Cerebellar cortex (tissue), 1 donor: ENCODE data around the gene SPAG6.

Experiments used
- DNase-seq: peaks from one replicate; pipeline ENCODE4 v3.0.0-alpha.2; 2015; ENCODE audit warnings: low spot score

The SPAG6 gene

DNA sequence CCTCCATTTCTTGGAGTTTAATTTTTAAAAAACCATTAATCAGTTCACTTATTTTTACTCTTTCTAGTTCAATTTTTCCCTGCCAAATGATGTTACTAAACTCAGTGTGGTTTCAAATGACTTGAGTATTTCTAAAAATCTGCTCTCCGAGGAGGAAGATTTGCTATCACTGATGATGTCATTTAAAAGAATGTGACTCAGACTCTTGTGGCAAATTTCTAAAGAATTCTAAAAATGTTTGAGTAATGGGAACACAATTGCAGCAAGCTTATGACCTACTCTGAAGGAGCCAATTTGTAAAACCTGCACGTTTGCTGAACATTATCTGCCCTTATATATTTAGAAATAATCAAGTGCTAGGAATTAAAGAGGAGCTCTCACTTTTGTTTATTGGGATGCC, 88.6 kb downstream of the SPAG6 start:
- peak; percentile 76 for DNase-seq

DNA sequence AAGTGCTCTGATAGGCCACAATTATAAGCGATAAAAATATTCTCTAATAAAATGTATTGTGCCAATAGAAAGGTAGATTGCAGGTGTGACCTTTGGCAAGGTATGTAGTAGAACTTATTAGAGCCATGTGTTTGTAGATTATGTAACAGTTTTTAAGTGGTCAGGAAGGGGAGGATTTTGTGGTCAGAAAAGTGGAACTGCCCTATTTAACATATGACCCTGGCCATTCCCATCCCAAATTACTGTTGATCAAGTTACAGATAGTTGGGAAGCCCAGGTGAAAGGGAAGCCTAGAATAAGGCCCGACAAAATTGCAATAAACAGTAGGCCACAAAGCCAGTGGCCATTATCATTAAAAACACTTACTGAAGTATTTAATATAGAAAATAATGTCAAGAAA, 89.2 kb downstream of the SPAG6 start:
- peak; percentile 83 for DNase-seq

DNA sequence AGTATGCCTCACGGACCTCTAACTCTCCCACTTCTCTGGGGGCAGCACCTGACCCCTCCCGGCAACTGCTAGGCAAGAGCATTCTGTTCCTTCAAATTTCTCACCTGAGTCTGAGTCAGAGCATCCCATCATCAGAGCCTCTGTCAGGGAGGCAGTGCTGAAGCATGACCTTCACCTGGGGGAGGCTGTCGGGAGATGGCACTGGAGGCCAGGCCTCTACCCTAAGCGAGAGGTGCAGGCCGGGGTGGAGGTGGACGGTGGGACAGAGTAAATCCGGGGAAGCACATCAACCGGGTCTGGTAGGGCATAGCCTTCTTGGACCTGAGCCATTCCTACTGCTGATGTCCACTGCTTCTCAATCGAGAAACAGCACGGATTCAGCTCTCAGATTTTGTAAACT, 90.4 kb downstream of the SPAG6 start:
- no peak for DNase-seq

DNA sequence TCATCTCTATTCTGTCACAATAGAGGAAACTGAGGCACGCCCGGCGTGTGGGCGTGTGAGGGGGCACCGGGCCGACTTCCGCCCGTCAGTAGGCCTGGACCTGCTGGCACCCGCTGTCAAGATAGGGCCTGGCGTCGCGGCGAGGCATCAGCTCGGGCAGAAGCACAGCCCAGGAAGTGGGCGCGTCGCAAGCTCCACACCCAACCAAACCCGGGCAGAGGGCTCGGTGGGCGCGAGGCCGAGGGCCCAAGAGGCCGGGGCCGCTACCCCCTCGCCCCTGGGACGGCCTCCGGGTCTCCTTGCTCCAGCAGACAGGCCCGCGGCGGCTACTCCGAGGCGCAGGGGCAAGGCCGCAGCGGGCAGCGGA, 91.2 kb downstream of the SPAG6 start:
- peak; percentile 41 for DNase-seq

DNA sequence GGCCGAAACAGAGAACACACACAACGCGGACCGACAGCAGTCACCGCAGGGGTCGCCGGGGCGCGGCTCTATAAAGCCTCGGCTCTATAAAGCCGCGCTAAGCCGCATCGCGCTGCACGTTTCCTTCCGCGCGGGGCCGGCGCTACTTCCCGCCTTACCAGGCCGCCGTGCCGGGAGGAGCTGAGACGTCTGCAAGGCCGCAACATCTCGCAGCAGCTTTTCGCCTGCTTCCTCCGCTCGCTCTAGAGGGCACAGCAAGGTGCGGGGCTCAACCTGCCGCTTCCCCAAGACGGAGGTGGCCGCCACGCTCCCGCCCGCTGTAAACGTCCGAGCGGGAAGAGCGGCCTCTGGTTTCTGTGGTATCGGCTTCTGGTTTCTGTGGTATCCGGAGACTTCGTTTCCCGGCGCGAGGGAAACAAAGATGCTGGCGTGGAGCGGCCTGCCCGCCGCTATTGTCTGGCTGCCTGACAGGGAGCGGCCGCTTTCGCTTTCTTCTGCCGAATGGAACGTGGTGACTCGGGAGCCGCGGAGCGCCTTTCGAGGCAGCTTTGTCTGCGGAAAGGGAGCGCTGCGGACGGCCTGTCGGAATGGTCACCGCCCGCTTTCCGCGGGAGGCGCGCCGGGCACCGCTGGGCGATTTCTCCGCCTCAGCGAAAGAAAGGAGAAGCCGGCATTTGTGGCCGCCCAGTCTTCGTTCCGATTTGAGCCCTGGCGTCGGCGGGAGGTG, 91.8 kb downstream of the SPAG6 start:
- peak; percentile 90 for DNase-seq

DNA sequence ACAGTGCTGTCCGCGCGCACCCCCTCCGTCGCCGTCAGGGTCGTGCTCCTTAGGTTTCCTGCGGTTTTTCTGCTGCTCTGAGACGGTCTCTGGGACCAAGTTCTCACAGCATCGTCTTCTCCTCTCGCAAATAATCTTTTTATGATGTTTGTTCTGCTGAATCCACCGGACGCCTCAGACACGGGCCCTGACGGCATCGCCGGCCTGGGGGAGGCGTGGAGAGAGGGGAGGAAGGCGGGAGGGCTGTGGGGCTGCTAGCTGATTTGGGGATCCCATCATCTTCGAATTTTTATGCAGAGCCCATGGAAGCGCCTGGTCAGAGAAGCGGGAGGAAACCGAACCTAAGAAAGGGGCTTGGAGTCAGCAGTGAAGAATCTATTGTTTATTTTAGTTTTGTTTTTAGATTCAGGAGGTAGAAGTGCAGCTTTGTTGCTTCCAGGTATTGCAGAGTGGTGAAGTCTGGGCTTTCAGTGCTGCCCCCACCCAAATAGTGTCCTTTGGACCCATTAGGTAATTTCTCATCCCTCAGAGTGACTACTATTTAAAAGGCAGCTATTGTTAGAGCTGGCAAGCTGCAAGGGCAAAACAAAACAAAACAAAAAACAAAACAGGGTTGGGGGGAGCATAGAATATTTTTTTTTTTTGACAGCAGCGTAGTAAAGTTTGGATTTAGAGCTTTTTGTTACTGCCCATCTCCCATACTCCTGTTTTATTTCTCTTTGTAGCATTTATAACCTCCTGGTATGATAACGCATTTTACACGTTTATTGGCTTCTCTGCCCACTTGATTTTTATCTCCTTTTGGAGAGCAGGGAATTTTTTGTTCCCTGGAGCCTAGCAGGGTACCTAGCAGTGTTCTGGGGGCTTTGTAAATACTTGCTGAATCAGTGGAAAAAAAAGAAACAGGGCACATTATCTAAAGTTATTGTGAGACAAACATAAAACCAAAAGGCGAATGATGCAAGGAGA, 92.6 kb downstream of the SPAG6 start:
- peak; percentile 41 for DNase-seq

DNA sequence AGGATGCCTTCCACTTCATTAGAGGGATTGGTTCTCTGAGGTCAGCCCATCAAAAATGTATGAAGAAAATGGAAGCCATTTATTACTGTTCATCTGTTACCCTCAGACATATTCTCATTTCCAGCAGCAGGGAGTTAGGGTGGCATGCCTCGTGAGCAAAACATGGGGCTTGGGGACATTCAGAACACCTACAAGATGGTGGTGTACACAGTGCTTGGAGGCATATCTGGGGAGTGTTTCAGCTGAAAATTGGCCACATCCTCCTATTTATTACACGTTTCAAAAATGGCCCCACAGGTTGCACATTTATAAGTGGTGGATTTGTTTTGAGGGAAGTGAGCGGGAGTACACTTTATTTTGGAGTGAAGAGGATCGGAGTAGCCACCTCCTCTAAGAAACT, 93.4 kb downstream of the SPAG6 start:
- DNase-seq = no peak

DNA sequence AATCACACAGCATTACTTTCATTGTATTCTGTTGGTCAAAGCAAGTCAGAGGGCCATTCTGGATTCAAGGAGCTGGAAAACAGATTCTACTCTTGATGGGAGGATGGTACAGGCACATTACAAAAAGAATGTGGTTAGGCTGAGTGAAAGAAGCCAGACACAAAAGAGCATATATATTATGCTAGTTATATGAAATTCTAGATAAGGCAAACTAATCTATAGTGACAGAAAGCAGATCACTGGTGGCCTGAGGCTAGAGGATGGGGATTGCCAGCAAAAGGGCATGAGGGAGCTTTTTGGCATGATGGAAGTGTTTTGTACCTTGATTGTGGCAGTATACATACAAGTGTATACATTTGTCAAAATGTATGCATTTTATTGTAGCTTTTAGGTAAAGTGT, 96.8 kb downstream of the SPAG6 start:
- no peak for DNase-seq

DNA sequence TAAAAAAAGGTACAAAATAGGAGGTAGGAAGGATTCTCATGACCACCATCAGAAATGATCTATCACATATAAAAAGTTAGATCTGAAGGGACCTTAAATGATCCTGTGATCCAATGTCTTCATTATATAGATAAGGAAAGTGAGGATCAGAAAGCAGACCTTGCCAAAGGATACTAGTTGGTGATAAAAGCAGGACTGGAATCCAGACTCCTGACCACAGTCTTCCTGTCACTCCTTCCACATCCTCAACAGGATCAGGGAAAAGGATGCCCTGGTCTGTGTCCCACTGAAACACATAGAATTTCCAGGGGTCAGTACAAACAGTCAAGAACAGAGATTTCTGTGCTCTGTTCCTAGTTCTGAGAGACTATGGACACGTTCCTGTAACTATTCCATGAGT, 97.2 kb downstream of the SPAG6 start:
- no peak for DNase-seq

DNA sequence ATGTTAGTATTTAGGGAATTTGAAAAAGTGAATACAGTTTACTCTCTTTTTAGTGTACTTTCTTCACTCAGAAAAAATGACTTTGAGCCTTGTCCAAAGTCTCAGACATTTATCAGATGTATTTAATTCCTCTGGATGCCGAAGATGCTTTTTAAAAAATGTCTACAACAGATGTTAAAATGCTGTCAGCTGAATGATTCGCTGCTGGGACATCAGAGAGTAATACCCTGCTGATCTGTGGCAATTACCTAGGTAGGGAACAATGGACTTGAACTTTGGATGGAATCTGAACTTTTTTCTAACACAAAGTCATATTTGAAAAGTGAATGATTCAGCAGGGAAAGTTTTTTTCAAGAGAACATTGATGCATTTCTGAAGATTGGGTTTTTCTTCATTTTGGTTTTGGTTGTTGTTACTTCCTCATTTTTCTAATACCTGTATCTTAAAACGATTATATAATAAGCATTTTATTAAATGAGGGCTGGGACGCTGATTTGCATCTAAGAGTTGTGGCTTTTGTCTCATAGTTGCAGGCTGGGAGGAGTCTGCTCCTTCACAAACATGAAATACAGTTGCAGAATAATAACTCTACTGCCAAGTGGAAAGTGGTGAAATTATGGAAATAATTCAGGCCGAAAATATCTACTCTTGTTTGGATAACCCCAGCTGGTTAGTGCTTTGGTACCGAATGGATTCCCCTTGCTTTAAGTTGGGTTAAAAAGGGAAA, 98.0 kb downstream of the SPAG6 start:
- no peak for DNase-seq

DNA sequence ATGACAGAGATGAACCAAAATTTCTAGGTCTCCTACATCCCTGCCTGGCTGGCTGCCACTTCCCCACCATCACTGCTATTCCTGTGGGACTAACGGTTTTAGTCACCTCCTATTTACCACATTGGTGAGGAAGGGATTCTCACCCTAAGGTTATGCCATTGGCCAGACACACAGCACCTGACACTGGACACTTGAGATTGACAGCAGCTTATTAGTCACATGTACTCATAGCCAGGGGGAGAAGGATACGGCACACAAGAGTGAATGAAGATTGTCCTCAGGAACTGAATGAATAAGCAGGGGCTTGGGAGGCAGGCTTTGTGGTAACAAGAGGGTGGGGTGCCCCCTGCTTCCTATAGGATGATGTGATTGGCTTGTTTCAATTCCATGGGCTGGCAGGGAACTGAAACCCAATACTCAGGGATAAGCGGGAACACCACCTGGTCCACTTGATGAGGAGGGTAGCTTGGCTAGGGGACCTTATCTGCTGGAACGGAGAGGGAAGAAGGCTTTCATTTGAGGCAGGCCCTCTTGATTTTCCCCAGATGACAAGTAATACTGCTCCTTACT, 99.0 kb downstream of the SPAG6 start:
- no peak for DNase-seq

DNA sequence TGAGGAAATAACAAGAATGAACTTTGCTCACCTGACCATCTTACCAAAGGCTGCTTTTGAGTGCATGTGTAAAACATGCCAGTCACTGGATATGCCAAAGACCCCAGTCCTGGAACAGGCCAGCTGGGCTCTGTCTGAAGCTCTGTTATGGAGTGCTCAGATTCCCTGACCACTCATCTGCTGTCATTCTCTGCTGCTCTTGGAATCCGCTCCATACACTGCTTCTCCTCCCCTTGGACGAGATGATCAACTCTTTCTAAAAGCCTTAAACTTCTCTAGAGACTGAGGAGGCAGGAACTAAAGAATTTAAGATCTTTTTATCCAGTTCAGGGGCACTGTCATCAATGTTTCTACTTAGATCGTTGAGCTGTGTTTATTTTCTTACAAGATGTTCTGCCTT, 100.2 kb downstream of the SPAG6 start:
- DNase-seq = no peak

DNA sequence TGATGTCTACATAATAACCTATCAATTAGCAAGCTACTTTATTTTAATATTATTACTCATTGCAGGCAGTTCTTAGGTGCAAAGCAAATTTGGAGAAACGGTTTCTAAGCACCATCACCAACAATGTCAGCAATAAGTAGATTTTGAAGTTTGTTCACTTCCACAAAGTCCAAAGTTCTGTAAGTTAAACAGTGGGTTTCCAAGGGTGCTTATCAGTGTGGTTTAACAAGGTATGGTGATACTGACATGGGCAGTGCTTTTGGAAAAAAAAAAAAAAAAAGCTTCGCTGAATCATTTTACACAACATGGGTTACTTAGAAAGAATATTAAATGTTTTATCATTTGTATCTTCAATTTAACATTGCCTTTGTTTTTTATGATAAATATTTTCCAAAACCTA, 101.8 kb downstream of the SPAG6 start:
- DNase-seq = no peak

DNA sequence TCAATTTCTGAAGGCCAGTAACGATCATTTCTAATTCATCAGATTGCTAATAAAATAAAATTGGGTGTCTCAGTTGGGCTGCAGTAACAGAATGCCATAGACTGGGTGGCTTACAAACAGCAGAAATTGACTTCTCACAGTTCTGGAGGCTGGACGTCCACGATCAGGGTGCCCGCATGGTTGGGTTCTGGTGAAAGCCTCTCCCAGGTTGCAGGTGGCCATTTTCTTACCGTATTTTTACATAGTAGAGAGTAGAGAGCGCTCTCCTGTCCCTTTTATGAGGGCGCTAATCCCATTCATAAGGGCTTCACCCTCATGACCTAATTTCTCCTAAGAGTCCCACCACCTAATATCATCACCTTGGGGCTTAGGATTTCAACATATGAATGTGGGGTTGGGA, 106.0 kb downstream of the SPAG6 start:
- DNase-seq = no peak

DNA sequence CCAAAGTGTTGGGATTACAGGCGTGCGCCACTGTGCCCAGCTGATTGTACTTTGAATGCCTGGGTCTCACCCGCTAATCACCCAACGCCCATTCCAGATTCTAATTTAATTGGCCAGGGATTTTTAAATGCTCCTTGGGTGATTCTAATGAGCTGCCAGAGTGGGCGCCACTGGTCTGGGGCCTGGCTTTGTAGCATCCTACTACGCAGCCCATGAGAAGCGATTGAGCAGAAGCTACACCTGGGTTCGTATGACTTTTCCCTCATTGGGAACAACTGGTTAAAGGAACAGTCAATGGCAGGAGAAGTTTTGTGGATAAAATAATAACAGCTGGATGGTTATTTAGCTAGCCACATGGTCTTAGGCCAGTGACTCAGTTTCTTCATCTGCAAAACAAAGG, 108.0 kb downstream of the SPAG6 start:
- no peak for DNase-seq

DNA sequence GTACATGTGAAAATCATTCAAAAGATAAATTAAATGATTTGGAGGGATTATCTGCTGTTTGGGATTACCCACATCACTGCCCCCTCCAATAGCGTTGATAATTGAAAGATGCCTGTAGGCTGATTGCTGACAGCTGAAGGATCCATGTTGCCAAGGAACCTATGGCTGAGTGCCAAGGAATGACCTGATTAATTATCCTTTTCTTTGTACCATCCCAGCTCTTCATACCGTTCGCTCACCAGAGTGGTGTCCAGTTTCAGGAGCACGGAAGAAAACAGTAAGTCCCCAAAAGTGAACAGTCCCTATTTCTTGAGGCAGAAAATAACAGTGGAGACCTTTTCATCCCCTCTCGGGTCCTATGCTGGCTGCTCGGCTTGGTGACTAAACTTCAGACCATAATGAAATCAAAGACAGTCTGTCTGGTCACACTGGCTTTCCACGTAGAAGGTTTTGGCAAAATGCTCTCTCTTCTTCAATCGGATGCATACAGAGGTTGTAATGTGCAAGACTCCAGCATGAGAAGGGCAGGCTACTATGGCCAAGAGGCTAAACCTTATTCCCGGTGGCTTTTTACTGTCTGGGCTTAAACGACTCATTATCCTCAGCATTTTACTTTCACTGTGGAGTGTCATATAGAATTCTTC, 108.8 kb downstream of the SPAG6 start:
- peak; percentile 9 for DNase-seq

DNA sequence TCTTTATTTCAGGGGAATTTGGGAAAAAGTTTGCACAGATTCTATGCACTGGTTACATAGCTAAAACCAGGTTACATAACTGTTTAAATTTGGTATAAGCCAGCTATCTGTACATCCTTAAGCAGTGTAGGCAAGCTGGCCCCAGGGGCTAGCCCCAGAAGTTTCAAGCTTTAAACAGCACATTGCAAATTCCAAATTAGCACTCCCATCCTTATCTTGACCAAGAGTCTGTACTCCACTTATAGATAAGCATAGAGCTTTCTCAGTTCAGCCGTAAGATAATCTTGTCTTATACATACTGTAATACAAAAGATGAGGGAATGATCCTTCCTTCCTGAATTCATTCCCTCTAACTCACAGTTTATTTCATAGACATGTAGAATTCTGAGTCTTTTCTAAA, 109.3 kb downstream of the SPAG6 start:
- no peak for DNase-seq

DNA sequence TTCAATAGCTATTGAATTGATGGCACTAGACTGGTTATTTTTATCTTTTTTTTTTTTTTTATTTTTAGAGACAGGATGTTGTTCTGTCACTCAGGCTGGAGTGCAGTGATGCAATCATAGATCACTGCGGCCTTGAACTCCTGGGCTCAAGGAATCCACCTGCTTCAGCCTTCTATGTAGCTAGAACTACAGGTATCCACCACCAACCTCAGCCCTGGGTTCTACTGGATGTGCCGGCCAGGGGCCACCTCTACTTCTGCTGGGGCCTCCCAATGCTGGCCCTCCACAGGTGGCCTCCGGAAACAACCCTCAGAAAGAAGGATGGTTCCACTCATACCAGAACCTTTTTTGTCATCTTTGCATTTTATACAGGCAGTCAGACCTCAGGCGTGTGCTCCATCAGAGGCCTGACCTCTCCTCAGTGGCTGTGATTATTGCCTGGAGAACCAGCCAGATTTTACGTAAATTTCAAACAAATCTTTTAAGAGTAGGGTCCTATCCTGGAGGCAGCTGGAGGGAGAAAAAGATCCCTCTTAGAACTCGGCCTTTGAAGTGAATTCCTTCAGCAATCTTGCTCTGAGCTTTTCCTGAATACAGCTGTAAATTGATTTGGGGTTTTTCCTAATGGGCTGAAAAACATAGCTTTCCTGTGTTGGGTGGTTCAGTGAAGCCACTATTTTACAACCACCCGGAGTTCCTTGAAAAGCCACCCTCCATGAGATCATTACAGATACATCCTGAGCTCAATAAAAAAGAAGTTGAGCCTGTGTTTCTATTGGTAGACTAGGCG, 110.0 kb downstream of the SPAG6 start:
- no peak for DNase-seq

DNA sequence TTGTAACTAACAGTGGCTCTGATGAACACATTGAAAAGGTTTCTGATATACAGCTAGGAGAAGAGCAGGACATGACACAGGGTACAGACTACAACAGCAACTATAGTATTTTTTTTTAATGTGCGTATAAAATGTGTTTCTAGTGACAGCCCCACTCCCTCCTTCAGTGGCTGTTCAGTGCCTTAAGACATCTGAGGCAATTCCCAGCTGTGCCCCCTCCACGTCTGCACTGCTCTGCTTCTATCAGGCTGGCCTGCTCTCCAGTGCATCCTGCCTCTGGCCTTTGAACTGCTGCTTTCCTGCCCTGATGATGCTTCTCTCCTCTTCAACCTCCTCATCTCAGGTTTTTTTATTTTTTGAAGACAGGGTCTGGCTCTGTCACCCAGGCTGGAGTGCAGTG, 111.2 kb downstream of the SPAG6 start:
- DNase-seq = no peak

DNA sequence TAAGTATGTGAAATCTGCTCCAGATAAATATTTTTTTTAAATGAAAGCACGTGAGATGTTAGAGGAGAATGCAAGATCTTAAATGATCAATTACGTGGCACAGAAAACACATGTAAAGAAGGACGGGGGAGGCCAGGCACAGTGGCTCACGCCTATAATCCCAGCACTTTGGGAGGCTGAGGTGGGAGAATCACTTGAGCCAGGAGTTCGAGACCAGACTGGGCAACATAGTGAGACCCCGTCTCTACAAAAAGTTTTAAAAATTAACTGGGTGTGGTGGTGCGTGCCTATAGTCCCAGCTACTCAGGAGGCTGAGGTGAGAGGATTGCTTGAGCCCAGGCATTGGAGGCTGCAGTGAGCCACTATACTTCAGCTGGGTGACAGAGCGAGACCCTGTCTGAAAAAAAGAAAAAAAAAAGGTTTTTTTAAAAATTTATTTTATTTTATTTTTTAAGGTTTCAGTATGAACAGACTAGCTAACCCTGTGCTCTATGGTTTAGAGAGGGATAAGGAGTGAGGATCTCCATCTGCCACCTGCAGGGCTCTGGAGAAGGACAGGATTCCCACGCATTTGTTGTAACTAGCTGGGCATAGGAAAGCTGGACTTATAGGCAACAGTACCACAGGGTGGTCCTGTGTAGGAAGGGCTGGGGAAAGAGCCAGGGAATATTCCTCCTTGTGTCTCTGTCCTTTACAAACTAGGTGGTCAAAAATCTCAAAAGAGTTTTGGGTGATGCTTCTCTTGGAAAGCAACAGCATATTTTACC, 113.2 kb downstream of the SPAG6 start:
- no peak for DNase-seq
